ENCODE data around the gene TWIST1.

The TWIST1 gene

GRCh38 chr7:19117091-19117869, at the start of gene TWIST1:
TWIST1 (minus strand) TSS chr7:19117636; CDS start chr7:19117321, 315 bp downstream.
- peak; percentile 63 for DNase-seq

GRCh38 chr7:19161671-19162070, 44.2 kb upstream of the TWIST1 start:
- DNase-seq, result no peak

- no peak for DNase-seq
Measured at GRCh38 chr7:19146699-19147098, 29.3 kb upstream of the TWIST1 start.

- DNase-seq, result peak; percentile 59
Measured at GRCh38 chr7:19145434-19146115, 28.1 kb upstream of the TWIST1 start.

- no peak for DNase-seq
Measured at GRCh38 chr7:19144661-19145433, 27.4 kb upstream of the TWIST1 start, which contains the start of gene FERD3L. FERD3L (minus strand) TSS chr7:19145421; CDS start chr7:19145362, 59 bp downstream.

GRCh38 chr7:19143881-19144574, 26.6 kb upstream of the TWIST1 start:
- no peak for DNase-seq

- no peak for DNase-seq
Measured at GRCh38 chr7:19139706-19140327, 22.4 kb upstream of the TWIST1 start.

GRCh38 chr7:19133886-19134285, 16.4 kb upstream of the TWIST1 start:
- no peak for DNase-seq

GRCh38 chr7:19133390-19133789, 16.0 kb upstream of the TWIST1 start:
- DNase-seq, result no peak

- no peak for DNase-seq
Measured at GRCh38 chr7:19128856-19129255, 11.4 kb upstream of the TWIST1 start.

- peak; percentile 86 for DNase-seq
Measured at GRCh38 chr7:19121977-19122588, 4.6 kb upstream of the TWIST1 start.

GRCh38 chr7:19119870-19120486, 2.5 kb upstream of the TWIST1 start:
- no peak for DNase-seq

GRCh38 chr7:19119372-19119771, 1.9 kb upstream of the TWIST1 start:
- no peak for DNase-seq

- no peak for DNase-seq
Measured at GRCh38 chr7:19118636-19119371, 1.4 kb upstream of the TWIST1 start.

GRCh38 chr7:19117870-19118608, 603 bp upstream of the TWIST1 start:
- peak; percentile 15 for DNase-seq

GRCh38 chr7:19116121-19117090, 1.0 kb downstream of the TWIST1 start:
- peak; percentile 74 for DNase-seq

- no peak for DNase-seq
Measured at GRCh38 chr7:19114551-19114855, 2.9 kb downstream of the TWIST1 start.

- no peak for DNase-seq
Measured at GRCh38 chr7:19113855-19114550, 3.4 kb downstream of the TWIST1 start.
